Esophagus (tissue), 2 donors: ENCODE results near the gene PARP1. TPM values are rescaled to one million over a fixed set of nuclear protein-coding genes. Genes with fewer than 3 reads are reported as not detected.

Experiments used
- H3K27ac ChIP-seq, 2 donors: one replicate each; pipeline ENCODE4 v1.5.1; 2013; ENCODE audit warnings: low read depth in 2 of 2, mild to moderate bottlenecking in 2 of 2, inconsistent platforms in 1 of 2, low read length in 1 of 2, moderate library complexity in 1 of 2
- H3K27me3 ChIP-seq, 2 donors: one replicate each; pipeline ENCODE4 v1.6.1; 2013; ENCODE audit warnings: low read length in 2 of 2, control low read depth in 1 of 2, mild to moderate bottlenecking in 1 of 2; ENCODE audit not compliant: insufficient read depth in 2 of 2, control insufficient read depth in 1 of 2
- H3K36me3 ChIP-seq, 2 donors: one replicate each; pipeline ENCODE4 v1.6.1; 2013; ENCODE audit warnings: low read length in 1 of 2; ENCODE audit not compliant: control insufficient read depth in 2 of 2, insufficient read depth in 2 of 2
- H3K4me1 ChIP-seq, 2 donors: one replicate each; pipeline ENCODE4 v1.6.1; 2013; ENCODE audit warnings: low read length in 1 of 2; ENCODE audit not compliant: control insufficient read depth in 2 of 2, insufficient read depth in 2 of 2
- H3K4me3 ChIP-seq, 2 donors: one replicate each; pipeline ENCODE4 v1.5.1; 2013; ENCODE audit warnings: low read length in 2 of 2, mild to moderate bottlenecking in 2 of 2, low read depth in 1 of 2, moderate library complexity in 1 of 2
- H3K9me3 ChIP-seq, 2 donors: one replicate each; pipeline ENCODE4 v1.6.1; 2013; ENCODE audit warnings: mild to moderate bottlenecking in 2 of 2, low read depth in 1 of 2, low read length in 1 of 2, moderate library complexity in 1 of 2; ENCODE audit not compliant: control insufficient read depth in 2 of 2, insufficient read depth in 1 of 2
- WGBS, 2 donors: extraction: QIAGEN DNeasy Blood & Tissue Kit; methylation state at CpG; one replicate each; pipeline ENCODE4 v1.1.7; 2013; 5-methylcytosine and 5-hydroxymethylcytosine counted together
- polyA plus RNA-seq, 2 donors: library from polyadenylated mRNA; stranded (reverse); fragments of 200-250 nt; gene quantifications; one replicate each; pipeline ENCODE4 v1.2.3, GENCODE V29; 2013
- donor health status: healthy with polysubstance abuse.
- donor health status: Bipolar disorder and iron deficiency.

Gene PARP1
- polyA plus RNA-seq, 2 donors = 10.6 to 29.0 TPM

- Histone ChIP-seq H3K36me3 (no peaks in the 10 kb centered on the region), H3K27me3 (no peaks in the 10 kb centered on the region), H3K9me3 (no peaks in the 10 kb centered on the region), H3K27ac (no peak overlapping the region), H3K4me3 (no peak overlapping the region), H3K4me1 (no peaks in the 10 kb centered on the region)
These were observed 83.4 kb downstream of the PARP1 start for GRCh38 chr1:226324479-226324878.

- Histone ChIP-seq H3K4me3 (no peak overlapping the region), H3K9me3 (no peaks in the 10 kb centered on the region), H3K27ac (no peak overlapping the region), H3K36me3 (no peaks in the 10 kb centered on the region), H3K4me1 (no peaks in the 10 kb centered on the region), H3K27me3 (no peaks in the 10 kb centered on the region)
- WGBS, 2 donors = 90 to 91% methylated on average over 3 of the region's 3 CpGs
These were observed 84.9 kb downstream of the PARP1 start for GRCh38 chr1:226322986-226323385.

- no peaks in the 10 kb centered on the region for H3K27me3 ChIP-seq
- H3K36me3 ChIP-seq = no peaks in the 10 kb centered on the region
- no peak overlapping the region for H3K27ac ChIP-seq
- no peaks in the 10 kb centered on the region for H3K4me1 ChIP-seq
- H3K4me3 ChIP-seq = no peak overlapping the region
- H3K9me3 ChIP-seq = no peaks in the 10 kb centered on the region
- whole genome bisulfite sequencing, 2 donors = 94% methylated on average over 10 of the region's 10 CpGs
These were observed 87.0 kb downstream of the PARP1 start for GRCh38 chr1:226320930-226321329.

GRCh38 chr1:226318471-226318870 lies 89.4 kb downstream of the PARP1 start:
- H3K27ac ChIP-seq = no peak overlapping the region
- no peaks in the 10 kb centered on the region for H3K4me1 ChIP-seq
- no peaks in the 10 kb centered on the region for H3K9me3 ChIP-seq
- WGBS, 2 donors = 93% methylated on average over 5 of the region's 5 CpGs
- H3K36me3 ChIP-seq = no peaks in the 10 kb centered on the region
- no peaks in the 10 kb centered on the region for H3K27me3 ChIP-seq
- no peak overlapping the region for H3K4me3 ChIP-seq

GRCh38 chr1:226314055-226314454 lies 93.8 kb downstream of the PARP1 start:
- Histone ChIP-seq H3K4me3 (no peak overlapping the region), H3K36me3 (no peaks in the 10 kb centered on the region), H3K9me3 (no peaks in the 10 kb centered on the region), H3K4me1 (peaks cover 3 to 4% of the 10 kb centered on the region in 2 donors), H3K27me3 (no peaks in the 10 kb centered on the region), H3K27ac (no peak overlapping the region)

GRCh38 chr1:226312065-226312464 lies 95.8 kb downstream of the PARP1 start:
- peaks cover 3 to 4% of the 10 kb centered on the region in 2 donors for H3K4me1 ChIP-seq
- no peaks in the 10 kb centered on the region for H3K36me3 ChIP-seq
- H3K27ac ChIP-seq = no peak overlapping the region
- H3K9me3 ChIP-seq = no peaks in the 10 kb centered on the region
- WGBS, 2 donors = 94 to 96% methylated on average over 2 of the region's 2 CpGs
- no peaks in the 10 kb centered on the region for H3K27me3 ChIP-seq
- no peak overlapping the region for H3K4me3 ChIP-seq

- Histone ChIP-seq H3K27me3 (no peaks in the 10 kb centered on the region), H3K4me3 (no peak overlapping the region), H3K36me3 (no peaks in the 10 kb centered on the region), H3K9me3 (no peaks in the 10 kb centered on the region), H3K4me1 (peaks cover 3 to 4% of the 10 kb centered on the region in 2 donors), H3K27ac (no peak overlapping the region)
- WGBS, 2 donors = 95 to 98% methylated on average over 7 of the region's 7 CpGs
These were observed 96.5 kb downstream of the PARP1 start for GRCh38 chr1:226311376-226311775.

Other genes starting within 250 kb of the PARP1 start
- gene ACBD3, start 221.4 kb downstream of the PARP1 start, polyA plus RNA-seq = 10 to 100 TPM in 1 of 2 donors, 1 to 10 TPM in 1; 9.5 to 20.9 TPM
- not detected for gene MIXL1, start 184.4 kb downstream of the PARP1 start, polyA plus RNA-seq
- gene LIN9, start 98.9 kb downstream of the PARP1 start, polyA plus RNA-seq = 1 to 10 TPM; 2.0 to 2.1 TPM
- gene STUM, start 140.7 kb upstream of the PARP1 start, polyA plus RNA-seq = 1 to 10 TPM in 1 of 2 donors, under 1 TPM in 1; 0.61 to 2.1 TPM